GM19467 (cell line): ENCODE measurements around the gene RIPPLY3.
"Not testable (repeated sequence)": the region's sequence is repeated elsewhere in the genome, so short reads cannot be mapped to it uniquely, and the experiment has no call there.

Experiments used
- ATAC-seq: cut with Tn5 transposase; IDR thresholded peaks from one replicate; pipeline ENCODE4 v1.9.1; 2021; ENCODE audit warnings: mild to moderate bottlenecking, moderate library complexity; ENCODE audit not compliant: unreplicated experiment

RIPPLY3 gene

DNA sequence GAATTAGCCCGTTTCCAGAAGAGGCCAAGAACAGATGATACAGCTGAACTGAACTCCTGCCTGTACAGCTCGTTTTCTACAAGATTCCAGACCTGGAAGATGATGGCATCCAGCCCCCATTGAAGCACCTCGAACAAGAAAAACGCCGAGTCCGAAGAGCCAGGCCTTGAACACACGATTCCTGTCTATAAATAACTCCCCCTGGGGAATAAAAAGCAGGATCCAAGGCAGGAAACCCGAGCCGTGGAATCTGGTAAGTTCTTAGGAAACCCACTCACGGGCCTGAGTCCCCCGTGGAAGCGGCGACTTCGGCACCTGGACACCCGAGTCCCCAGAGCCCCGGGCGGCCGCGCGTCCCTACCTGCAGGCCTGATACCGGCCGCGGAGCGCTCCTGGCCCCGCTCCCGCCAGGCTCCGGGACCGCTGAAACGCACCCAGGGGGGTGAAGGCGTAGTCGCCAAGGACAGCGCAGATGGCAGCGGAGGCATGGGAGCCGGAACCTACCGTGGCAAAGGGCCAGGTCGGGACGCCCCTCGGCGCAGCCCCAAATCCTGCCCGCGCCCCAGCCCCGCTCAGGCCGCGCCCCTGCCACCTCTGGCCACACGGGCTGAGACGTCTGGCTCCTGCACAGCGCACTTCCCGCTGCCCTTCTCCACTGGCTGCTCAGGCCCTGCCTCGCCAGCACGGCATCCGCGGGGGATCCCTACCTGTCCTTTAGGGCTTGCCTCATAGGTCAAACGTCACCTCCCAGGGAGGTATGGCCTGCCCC lies 26.0 kb upstream of the RIPPLY3 start:
- no peak for ATAC-seq

DNA sequence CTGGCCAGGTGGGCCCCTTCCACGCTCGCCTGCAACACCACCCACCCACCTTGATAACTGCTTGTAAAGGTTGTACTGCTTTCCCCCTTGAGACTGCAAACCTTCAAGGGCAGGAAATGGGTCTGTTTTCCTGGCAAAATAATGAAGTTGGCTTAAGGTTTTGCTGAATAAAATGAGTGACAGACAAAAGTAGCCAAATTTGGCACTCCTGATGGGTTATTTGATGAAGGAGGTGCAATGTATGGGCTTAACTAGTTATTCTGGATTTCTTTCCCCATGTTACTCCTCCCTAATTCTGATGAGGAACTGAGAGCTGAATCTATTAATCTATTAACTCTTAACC lies 25.5 kb upstream of the RIPPLY3 start:
- ATAC-seq, result no peak

DNA sequence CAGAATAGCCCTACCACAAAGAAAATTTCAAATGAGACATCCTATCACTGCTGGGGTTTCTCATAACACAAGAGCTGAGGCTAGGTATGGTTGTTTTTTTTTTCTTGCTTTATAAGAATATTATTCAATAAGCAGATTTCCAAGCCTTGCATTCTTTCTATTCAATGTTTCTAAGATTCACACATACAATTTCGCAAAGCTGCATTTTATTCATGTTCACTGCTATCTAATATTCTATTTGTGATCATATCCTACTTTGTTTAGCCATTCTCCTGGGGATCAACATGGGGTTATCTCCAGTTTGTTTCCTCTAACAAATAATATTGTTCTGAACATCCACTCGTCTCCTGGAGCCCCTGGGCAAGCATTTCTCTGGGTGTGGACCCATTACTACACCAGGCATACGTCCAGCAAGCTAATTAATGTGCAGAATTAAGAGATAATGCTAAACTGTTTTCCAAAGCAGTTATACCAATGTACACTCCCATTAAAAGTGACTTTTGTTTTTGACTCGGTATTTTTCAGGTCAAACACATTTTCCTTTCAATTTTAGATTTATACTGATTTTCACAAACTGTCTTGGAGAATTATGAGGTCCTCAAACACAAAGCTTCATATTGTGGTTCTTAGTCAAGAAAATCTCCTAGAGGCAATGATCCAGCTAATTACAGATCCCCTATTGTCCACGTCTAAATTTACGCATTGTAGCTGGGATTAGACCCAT lies 24.4 kb upstream of the RIPPLY3 start:
- no peak for ATAC-seq

DNA sequence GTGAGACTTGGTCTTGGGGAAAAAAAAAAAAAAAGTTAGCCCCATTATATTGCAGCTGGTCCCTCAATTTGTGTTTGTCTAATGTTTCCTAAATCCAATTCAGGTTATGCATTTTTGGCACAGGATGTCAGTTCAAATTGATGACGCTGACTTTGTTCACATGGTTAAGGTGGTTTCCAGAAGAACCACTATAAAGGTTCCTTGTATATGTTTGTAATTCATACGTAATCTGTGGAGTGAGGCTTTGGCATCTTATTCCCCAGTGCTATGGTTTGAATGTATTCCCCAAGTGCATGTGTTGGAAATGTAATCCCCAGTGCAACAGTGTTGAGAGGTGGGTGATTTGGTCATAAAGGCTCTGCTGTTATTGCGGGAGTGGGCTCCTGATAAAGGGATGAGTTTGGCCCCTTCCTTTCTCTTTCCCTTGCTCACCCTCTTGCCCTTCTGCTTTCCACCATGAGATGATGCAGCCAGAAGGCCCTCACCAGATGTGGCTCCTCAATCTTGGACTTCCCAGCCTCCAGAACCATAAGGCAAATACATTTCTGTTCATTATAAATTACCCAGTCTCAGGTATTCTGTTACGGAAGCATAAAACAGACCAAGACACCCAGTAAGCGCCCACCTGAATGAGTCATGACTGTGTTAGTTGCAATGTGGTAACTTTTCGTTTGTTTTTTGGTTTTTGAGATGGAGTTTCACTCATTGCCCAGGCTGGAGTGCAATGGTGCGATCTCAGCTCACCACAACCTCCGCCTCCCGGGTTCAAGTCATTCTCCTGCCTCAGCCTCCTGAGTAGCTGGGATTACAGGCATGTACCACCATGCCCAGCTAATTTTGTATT lies 20.5 kb upstream of the RIPPLY3 start:
- ATAC-seq, result no peak

DNA sequence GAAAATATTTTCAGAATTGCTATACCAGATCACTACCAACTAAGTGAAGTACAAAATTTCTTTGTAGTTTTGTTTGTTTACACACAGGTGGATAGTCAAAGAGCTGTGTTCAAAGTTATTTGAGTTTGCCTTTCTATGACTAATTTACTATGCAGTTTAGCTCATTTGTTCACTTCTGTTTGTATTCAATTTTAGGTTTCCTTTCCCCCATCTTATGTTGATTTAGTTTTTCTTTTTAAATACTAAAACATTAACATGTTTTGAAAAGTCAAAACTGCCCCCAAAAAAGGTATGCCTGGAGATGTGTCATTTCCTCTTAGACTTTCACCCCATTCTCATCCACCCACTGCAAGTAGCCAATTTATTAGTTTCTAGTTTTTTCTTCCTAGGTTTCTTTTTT lies 18.7 kb upstream of the RIPPLY3 start:
- no peak for ATAC-seq

DNA sequence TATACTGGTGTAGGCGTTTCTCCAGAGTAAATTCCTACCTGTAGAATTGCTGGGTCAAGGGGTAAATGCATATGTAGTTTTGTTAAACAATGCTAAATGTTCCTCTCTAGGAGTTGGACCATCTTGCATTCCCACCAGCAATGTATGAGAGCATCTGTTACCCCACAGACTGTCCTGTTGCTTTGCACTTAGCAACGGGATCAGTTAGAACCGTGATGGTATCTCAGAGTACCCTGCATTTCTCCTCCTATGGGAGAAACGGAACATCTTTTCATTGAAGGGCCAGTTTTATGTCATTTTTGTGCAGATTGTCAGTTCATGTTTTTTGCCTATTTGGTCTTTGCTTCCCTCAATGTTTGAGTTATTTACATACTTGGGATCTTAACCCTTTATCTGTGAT lies 18.0 kb upstream of the RIPPLY3 start:
- no peak for ATAC-seq

DNA sequence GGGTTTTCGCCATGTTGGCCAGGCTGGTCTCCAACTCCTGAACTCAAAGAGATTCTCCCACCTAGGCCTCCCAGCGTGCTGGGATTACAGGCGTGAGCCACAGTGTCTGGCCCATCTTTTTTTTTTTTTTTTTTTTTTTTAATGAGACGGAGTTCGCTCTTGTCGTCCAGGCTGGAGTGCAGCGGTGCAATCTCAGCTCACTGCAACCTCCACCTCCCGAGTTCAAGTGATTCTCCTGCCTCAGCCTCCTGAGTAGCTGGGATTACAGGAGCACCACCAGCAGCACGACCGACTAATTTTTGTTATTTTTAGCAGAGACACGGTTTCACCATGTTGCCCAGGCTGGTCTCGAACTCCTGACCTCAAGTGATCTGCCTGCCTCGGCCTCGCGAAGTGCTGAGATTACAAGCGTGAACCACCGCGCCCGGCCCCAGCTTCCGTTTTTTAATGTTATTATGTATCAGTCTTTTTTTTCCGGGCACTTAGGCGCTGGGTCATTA lies 17.3 kb upstream of the RIPPLY3 start:
- ATAC-seq, result not testable (repeated sequence)

DNA sequence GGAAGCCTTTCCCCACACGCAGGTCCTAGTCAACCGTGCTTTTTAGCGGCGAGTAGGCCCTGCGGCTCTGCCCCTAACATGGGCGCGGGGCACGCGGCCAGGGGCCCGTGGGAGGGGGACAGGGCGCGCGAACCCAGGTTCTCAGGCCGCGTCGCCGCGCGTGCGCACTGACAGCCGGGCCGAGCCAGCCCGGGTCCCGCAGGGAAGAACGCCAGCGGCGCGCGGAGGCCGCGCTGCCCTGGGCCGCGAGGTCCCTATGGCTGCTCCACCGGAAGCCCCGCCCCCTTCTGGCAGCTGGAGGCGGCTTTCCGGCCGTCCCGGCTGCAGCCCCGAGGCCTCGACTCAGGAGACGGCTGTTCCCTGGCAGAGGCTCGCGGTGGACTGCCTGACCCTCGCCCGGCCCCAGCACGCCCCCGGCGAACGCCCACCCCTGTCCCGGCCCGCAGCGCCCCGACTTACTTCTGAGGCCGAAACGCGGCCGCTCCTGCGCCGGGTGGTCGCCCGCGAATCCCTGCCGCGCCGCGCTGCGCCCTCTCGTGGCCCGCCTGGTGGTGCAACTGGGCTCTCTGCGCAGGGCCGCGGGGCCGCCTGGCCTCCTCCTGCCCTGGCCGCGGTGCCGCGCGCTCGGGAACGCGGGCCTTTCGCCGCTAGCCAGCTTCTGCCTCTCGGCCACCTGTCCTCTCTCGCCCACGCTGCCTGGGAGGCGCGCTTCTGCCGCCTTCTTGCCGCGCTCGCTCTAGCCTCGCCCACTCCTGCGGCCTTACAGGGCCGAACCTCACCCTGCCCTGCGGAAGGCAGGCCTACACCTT lies 16.6 kb upstream of the RIPPLY3 start:
- ATAC-seq, result peak; percentile 87

DNA sequence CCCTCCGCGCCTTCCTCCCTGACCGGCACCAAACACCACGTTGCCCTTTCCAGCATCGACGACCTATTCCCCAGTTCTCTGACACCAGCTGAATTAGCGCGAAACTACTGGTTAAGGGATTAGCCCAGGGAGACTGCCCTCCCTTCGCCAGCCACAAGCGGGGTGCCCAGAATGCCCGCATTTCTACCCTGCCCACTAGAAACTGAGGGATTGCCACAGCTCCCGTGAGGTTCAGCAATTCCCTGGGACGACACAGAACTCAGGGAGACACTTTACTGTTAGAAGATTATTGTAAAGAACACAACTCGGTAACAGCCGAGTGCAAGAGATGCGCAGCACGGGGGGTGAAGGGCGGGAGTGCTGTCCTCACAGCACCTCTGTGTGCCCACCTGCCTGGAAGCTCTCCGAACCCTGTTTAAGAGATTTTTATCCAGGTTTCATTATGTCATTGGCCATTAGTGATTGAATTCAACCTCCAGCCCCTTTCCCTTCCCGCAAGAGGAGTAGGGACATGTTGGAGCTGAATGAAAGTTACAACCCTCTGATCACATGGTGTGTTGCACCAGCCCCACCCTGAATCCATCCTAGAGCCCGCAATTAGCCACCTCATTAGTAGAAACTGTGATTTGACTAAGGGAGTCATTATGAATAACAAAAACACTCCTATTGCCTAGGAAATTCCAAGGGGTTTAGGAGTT lies 15.8 kb upstream of the RIPPLY3 start:
- no peak for ATAC-seq

DNA sequence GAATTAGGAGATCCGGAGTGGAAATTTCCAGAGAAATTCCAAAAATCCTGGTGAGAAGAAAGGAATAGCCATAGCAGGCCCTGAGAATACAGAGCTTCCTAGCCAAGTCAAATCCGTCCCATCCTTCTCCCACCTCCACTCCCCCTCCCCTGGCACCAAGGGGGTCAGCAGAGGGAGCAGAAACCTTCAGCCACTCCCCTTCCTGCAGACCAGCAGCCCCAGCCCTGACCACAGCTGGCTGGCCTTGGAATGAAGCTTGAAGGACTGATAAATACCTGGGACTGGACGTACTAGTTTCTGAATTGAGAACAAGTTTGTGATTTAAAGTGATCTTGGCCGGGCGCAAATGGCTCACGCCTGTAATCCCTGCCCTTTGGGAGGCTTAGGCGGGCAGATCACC lies 13.8 kb upstream of the RIPPLY3 start:
- ATAC-seq, result no peak

DNA sequence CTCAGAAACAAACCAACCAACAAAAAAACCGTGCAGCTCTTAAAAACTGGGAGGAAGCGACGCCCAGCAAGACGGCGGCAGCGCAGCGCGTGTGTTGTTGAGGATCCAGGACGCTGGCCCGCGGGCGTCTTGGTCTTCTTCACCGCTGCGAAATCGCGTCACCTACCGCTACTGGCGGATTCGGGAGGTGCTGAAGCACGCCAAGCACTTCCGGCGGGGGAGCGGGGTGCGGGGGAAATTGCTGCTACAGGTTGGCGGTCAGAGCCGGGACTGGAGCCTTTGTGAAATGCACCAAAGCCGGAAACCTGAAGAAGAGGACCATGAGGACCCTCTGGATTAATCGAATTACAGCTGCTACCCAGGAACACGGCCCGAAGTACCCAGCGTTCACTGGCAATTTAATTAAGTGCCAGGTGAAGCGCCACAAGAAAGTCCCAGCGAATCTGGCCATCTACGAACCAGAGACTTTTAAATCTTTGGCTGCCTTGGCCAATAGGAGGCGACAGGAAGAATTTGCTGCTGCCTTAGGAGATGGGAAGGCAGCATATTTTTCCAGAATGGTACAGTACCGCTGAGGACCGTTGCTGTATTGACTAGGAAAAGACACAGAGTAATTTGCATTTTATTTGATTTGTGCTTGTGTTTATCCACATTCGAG lies 11.9 kb upstream of the RIPPLY3 start:
- no peak for ATAC-seq

DNA sequence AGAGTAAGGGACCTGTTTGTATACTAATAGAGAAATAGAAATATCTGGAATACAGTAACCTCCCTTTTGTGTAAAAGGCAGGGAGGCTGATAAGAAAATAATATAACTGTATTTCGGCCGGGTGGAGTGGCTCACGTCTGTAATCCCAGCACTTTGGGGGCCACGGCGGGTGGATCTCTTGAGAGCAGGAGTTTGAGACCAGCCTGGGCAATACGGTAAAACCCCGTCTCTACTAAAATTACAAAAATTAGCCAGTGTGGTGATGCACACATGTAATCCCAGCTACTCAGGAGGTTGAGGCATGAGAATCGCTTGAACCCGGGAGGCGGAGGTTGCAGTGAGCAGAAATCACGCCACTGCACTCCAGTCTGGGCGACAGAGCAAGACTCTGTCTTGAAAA lies 11.2 kb upstream of the RIPPLY3 start:
- ATAC-seq, result not testable (repeated sequence)

DNA sequence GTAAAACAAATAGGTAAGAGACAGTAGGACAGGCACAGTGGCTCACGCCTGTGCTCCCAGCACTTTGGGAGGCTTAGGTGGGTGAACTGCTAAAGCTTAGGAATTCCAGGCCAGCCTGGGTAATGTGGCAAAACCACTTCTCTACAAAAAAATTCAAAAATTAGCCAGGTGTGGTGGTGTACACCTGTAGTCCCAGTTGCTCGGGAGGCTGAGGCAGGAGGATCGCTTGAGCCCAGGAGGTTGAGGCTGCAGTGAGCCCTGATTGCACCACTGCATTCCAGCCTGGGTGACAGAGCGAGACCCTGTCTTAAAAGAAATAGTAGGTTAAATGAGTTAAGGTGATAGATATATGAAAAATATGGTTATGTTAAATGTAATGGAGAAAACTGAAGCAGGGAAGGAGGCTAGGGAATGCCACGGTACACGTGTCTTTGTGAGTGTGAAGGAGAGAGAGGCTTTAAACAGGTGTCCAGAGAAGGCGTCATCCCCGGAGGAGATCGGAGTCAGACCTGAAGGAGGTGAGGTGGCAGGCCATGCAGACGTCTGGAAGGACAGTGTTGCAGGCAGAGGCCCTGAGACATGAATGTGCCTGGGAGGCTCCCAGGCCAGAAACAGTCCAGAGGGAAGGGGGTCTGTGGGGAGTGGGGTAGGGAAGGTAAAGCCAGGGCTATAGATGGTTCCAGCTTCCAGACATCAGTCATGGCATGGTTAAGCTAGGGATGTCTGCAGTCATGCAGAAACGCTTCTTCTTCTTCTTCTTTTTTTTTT lies 7.2 kb upstream of the RIPPLY3 start:
- ATAC-seq, result no peak

DNA sequence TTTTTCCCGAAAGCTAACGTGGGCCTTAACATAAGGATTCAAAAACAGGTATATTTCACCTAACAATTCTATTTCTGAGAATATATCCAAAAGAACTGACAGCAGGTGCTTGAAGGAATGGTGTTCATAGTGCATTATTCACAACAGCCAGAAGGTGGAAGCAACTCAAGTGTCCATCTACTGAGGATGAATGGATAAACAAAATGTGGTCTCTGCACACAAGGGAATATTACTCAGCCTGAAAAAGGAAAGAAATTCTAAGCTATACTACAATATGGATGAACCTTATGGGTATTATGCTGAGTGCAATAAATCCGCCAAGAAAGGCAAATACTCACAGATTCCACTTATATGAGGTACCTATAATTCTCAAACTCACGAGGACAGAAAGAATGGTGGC lies 6.1 kb upstream of the RIPPLY3 start:
- ATAC-seq, result no peak

DNA sequence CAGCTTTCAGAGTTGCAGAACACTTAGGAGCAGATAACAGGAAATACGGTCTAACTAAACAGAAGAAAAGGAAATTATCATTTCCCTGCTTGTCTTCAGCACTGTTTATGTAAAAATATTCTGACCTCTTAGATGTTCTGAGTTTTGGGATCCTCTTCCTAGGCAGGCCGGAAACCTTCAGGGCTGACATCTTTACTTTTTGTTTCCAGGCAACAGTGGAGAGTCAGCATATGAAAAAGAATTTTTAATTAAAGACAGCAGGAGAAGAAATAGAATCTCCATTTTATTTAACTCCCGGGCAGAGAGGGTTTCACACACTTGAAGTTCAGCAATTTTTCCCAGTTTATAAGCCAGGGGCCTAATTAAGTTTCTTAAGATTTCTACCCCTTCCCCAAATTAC lies 5.1 kb upstream of the RIPPLY3 start:
- no peak for ATAC-seq

DNA sequence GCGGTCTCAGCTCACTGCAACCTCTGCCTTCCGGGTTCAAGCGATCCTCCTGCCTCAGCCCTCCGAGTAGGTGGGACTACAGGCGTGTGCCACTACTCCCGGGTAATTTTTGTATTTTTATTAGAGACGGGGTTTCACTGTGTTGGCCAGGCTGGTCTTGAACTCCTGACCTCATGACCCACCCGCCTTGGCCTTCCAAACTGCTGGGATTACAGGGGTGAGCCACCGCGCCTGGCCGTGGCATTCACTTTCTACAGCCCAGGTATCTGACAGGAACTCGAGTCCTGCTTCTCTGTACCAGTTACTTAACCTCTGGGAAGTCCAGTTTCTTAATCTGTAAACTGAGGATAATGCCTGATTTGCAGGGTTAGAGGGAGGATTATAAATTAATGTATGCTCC lies 3.7 kb upstream of the RIPPLY3 start:
- ATAC-seq, result not testable (repeated sequence)

DNA sequence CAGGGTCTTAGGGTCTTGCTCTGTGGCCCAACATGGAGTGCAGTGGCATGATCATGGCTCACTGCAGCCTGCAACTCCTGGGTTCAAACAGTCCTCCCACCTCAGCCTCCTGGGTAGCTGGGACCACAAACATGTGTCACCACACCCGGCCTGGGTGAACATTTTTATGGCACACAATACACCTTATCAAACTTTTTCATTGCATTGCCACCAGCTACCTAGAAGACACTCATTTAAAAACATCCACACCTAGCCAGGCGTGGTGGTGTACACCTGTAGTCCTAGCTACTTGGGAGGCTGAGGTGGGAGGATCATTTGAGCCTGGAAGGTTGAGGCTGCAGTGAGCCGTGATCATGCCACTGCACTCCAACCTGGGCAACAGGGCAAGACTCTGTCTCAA lies 2.6 kb upstream of the RIPPLY3 start:
- not testable (repeated sequence) for ATAC-seq

DNA sequence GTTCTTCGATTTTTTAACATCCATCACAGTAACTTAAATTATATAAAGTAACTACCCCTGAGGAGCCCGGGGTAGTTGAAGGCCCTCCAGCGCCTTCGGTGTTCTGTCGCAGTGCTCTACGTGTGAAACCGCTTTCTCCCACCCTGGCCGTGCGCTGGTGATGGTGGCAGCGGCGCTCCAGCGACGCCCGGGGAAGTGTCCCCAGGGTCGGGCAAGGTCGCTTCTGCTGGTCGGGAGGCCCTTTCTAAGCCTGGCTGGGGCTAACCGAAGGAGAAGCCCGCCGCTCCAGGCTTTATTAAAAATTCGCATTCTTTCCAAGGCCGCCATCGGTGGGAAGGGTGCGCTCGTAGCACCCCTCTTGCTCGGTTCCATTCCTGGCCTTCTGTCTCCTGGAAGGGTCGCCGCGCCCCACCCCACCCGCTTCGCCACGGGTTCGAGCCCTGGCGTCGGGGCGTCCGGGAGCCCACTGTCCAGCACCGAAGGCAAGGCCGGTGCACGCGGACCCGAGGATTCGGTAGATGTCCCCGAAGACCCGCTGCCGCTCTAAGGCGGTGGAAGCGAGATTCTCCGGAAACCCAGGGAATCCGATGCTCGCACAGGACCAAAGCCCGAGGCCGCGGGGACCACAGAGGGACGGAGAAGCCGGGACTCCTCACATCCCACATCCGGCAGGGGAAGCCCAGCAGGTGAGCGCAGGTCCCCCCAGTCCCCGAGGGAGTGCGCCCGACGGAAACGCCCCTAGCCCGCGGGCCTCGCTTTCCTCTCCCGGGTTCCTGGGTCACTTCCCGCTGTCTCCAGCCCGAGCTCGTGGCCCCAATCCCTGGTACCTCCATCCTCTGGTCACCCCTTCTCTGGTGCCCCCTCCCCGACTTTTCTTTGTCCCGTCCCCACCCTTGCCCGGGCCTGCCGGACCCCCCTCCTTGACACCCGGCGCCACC lies 685 bp upstream of the RIPPLY3 start:
- ATAC-seq, result no peak
